Activated naive CD4-positive, alpha-beta T cell treated with anti-CD3 and anti-CD28 coated beads, Interleukin-2, amount 10 ng/mL, durations not matched to agents 7 days and 5 days (primary cell): ENCODE data around the gene PRKD3.

Source experiments
- CTCF ChIA-PET: fragments of 350-600 bp; sonication (Branson Sonifier 250); formaldehyde crosslinking; loops from one replicate; lab custom pipeline; 2021; ENCODE audit warnings: antibody characterized with exemption; lab: Charles Lee
- DNase-seq: peaks from one replicate; pipeline ENCODE4 v3.0.0-alpha.2; 2020
- H3K27ac Mint-ChIP-seq: one replicate; pipeline ENCODE4 v1.8.0; 2021; ENCODE audit warnings: mild to moderate bottlenecking, moderate library complexity, mixed read lengths
- H3K27me3 Mint-ChIP-seq: one replicate; pipeline ENCODE4 v1.8.0; 2021; ENCODE audit warnings: mild to moderate bottlenecking, mixed read lengths
- H3K36me3 Mint-ChIP-seq: one replicate; pipeline ENCODE4 v1.8.0; 2021; ENCODE audit warnings: mixed read lengths
- H3K4me1 Mint-ChIP-seq: one replicate; pipeline ENCODE4 v1.8.0; 2021; ENCODE audit warnings: mixed read lengths
- H3K4me3 Mint-ChIP-seq: one replicate; pipeline ENCODE4 v1.8.0; 2021; ENCODE audit warnings: mild to moderate bottlenecking, moderate library complexity, mixed read lengths
- H3K9me3 Mint-ChIP-seq: one replicate; pipeline ENCODE4 v1.8.0; 2021; ENCODE audit warnings: mixed read lengths

PRKD3 gene

DNA sequence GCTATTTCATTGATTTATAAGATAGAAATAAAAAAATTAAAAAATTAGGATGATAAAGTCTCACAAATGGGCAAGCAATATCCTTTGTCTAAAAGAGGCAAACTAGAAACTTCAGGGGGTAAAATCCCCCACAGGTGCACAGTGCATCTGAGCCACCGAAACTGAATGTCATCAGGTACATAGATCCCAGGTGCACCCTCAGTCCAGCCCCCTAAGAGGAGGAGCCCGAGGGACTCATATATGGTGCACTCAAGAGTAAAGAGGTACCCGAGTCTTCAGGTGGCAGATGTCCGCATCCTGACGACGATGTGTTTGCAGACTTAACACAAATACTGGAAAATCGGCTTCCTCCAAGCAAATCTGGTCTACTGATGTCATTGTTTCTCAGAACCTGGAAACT is 31.1 kb upstream of the PRKD3 start:
- H3K36me3 Mint-ChIP-seq: no peaks in the 10 kb centered on the region
- H3K4me1 Mint-ChIP-seq: no peaks in the 10 kb centered on the region
- CTCF ChIA-PET: no interaction called here
- H3K4me3 Mint-ChIP-seq: no peak overlapping the region
- DNase-seq: no peak
- peaks cover 58% of the 10 kb centered on the region for H3K27me3 Mint-ChIP-seq
- H3K27ac Mint-ChIP-seq: no peak overlapping the region
- H3K9me3 Mint-ChIP-seq: no peaks in the 10 kb centered on the region

DNA sequence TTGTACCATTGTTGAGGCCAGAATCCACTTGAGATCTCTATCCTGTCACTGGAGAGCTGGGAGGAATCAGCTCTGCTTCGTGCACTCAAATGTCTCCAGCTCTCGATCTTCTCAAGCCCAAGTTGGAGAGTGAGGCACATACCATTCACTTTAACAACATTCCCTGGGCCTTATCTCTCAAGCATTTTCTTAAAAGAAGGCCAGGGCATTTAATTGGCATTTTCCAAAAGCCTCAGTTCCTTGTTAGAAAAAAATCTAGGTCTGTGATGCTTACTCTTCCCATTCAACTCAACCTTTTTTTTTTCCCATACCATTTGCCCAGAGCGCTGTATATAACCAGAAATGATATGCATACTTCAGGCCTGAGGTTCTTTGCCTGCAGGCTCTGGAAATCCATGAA is 29.9 kb upstream of the PRKD3 start:
- Mint-ChIP-seq H3K4me3 (no peak overlapping the region), H3K4me1 (no peaks in the 10 kb centered on the region), H3K27ac (no peak overlapping the region), H3K27me3 (peaks cover 55% of the 10 kb centered on the region), H3K36me3 (no peaks in the 10 kb centered on the region), H3K9me3 (no peaks in the 10 kb centered on the region)
- DNase-seq: no peak
- CTCF ChIA-PET: no interaction called here

DNA sequence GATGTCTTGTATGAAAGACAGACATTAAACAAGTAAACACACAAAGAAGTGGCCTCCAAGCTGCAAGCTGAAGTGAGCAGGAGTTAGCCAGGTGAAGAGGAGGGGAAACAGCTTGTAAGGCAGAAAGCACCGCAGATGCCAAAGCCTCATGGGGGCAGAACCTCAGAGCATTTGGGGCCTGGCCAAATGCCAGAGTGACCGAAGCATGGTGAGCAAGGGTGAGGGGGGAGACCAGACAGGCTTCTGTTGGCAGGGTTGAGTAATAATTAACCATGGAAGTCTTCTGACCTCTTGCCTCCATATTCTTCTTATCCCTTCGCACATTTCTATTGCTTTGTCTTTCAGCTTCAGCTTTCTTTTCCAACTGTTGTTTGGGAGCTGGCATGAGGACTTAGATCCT is 25.4 kb upstream of the PRKD3 start:
- peaks cover 67% of the 10 kb centered on the region for H3K27me3 Mint-ChIP-seq
- no peak overlapping the region for H3K27ac Mint-ChIP-seq
- H3K4me1 Mint-ChIP-seq: peaks cover 3% of the 10 kb centered on the region
- CTCF ChIA-PET: interaction anchor here (0.6 kb wide), 1 partner anchor 181 kb away, joined by 3 read pairs; no protein-coding TSS in a partner anchor
- H3K9me3 Mint-ChIP-seq: no peaks in the 10 kb centered on the region
- H3K4me3 Mint-ChIP-seq: no peak overlapping the region
- no peak for DNase-seq
- no peaks in the 10 kb centered on the region for H3K36me3 Mint-ChIP-seq

- DNase-seq: no peak
- CTCF ChIA-PET: interaction anchor here (0.8 kb wide), 1 partner anchor 19 kb away, joined by 4 read pairs; no protein-coding TSS in a partner anchor
- H3K27ac Mint-ChIP-seq: no peak overlapping the region
- H3K4me1 Mint-ChIP-seq: peaks cover 7% of the 10 kb centered on the region
- H3K27me3 Mint-ChIP-seq: peaks cover 69% of the 10 kb centered on the region
- H3K4me3 Mint-ChIP-seq: no peak overlapping the region
- no peaks in the 10 kb centered on the region for H3K36me3 Mint-ChIP-seq
- H3K9me3 Mint-ChIP-seq: no peaks in the 10 kb centered on the region
Measured at GRCh38 chr2:37349231-37349860, 24.7 kb upstream of the PRKD3 start.

DNA sequence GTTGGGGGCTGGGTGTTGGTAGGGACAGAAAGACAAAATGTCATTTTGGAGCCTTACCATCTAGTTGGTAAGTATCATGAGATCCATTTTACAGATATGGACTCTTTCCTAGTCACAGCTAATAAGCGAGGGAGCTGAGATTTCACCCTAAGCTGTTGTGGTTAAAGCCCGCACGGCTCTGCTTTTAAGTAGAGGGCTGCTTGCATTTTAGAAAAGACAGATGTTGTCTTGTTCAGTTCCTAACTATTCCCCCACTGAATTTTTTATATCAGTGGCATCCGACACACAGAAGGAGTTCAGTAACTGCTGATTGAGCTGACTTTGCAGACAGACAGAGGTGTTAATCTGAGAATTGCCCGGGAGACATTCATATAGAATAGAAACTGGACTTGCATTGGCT is 23.5 kb upstream of the PRKD3 start:
- DNase-seq: no peak
- Mint-ChIP-seq H3K36me3 (no peaks in the 10 kb centered on the region), H3K27me3 (peaks cover 71% of the 10 kb centered on the region), H3K27ac (no peak overlapping the region), H3K9me3 (no peaks in the 10 kb centered on the region), H3K4me3 (no peak overlapping the region), H3K4me1 (peaks cover 14% of the 10 kb centered on the region)
- CTCF ChIA-PET: interaction anchor here (0.8 kb wide), 1 partner anchor 18 kb away, joined by 4 read pairs; no protein-coding TSS in a partner anchor

- H3K27ac Mint-ChIP-seq: no peak within 1 kb of the TSS
- peaks cover 14% of the 10 kb centered on the region for H3K4me1 Mint-ChIP-seq
- H3K9me3 Mint-ChIP-seq: no peaks in the 10 kb centered on the region
- peaks cover 89% of the 10 kb centered on the region for H3K27me3 Mint-ChIP-seq
- H3K36me3 Mint-ChIP-seq: no peaks in the 10 kb centered on the region
- peak; percentile 66 for DNase-seq
- CTCF ChIA-PET: no interaction called here
- H3K4me3 Mint-ChIP-seq: peak within 1 kb of the TSS; percentile 72
Measured at GRCh38 chr2:37344453-37345361, 20.1 kb upstream of the PRKD3 start, which contains the start of gene QPCT. QPCT (plus strand) TSS chr2:37344630; CDS start chr2:37344732, 102 bp downstream.

DNA sequence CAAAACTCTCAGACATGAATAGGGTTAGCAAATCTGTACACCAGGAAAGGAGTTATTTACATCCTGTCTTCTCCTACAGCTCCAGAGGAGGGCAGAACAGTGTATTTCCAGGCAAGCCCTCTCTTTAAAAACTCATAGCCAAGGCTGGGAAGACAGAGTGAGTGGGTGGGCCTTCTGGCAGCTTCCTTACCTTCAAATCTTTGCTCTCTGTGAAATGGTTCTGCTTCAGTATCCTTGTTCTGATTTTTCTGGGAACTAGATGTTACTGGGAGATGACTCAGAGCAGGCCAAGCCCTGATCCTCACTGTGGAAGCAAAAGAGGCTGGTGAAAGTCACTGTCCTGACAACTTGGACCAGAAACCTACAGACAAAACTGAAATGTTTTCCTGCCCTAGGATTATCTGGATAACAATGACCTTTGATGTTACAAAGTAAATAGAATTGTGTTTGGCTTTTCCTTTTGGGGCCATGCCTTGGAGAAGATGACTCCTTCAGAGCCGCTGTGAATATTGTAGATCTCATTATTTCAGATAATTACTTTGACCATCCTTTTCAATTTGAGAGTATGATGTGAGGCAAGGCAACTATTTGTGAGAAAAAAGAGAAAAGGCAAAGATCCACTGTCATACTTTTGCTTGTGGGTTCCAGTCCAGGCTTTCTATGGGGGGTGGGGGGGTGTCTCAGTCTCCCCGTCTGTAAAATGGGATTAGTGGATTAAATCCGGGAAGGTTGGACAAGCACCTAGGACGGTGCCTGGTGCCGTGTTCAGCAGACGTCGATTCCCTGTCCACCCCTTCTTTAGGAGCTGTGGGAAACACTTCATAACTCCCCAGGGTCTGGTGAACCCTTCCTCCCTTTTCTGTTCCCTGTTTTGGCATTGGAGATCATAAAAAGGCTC is 19.2 kb upstream of the PRKD3 start:
- CTCF ChIA-PET: interaction anchor here (0.9 to 1.5 kb wide), 5 partner anchors 9 to 533 kb away, joined by 3 to 5 read pairs (median 4); no protein-coding TSS in a partner anchor
- Mint-ChIP-seq H3K27me3 (peaks cover 85% of the 10 kb centered on the region), H3K27ac (no peak overlapping the region), H3K4me1 (peaks cover 14% of the 10 kb centered on the region), H3K9me3 (no peaks in the 10 kb centered on the region), H3K4me3 (peak overlapping the region; percentile 72), H3K36me3 (no peaks in the 10 kb centered on the region)
- no peak for DNase-seq

DNA sequence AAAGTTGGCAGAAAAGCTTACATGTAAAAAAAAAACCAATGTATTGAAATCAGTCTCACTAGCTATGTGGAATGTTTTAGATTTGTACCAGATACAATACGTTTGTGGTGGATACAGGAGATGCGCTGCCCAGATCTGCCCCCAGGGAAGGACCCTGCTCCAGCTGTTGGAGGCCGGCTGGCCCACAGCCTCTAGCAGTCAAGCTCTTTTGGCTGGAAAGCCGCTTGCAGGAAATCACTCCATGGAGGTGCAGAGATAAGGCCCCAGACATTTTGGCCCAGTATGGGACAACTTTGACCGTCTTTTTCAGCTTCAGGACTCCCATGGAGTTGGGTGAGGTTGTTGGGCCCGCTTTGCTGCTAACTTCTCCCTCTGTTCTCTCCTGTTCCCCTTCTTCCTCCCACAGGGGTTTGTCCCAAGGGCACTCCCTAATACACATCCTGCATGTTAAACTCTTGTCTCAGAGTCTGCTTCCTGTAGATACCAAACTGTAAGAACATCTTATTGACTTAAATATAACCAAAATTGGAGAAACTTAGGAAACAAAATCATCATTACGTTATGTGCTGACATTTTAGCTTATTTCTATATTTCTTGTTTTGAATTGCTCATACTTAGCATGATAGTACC is 18.1 kb upstream of the PRKD3 start:
- peaks cover 85% of the 10 kb centered on the region for H3K27me3 Mint-ChIP-seq
- H3K4me3 Mint-ChIP-seq: no peak overlapping the region
- H3K9me3 Mint-ChIP-seq: no peaks in the 10 kb centered on the region
- CTCF ChIA-PET: interaction anchor here (0.9 to 1.5 kb wide), 5 partner anchors 10 to 534 kb away, joined by 3 to 5 read pairs (median 4); no protein-coding TSS in a partner anchor
- no peak for DNase-seq
- H3K4me1 Mint-ChIP-seq: peaks cover 14% of the 10 kb centered on the region
- no peaks in the 10 kb centered on the region for H3K36me3 Mint-ChIP-seq
- H3K27ac Mint-ChIP-seq: no peak overlapping the region

GRCh38 chr2:37340637-37341036 is 16.0 kb upstream of the PRKD3 start:
- peaks cover 76% of the 10 kb centered on the region for H3K27me3 Mint-ChIP-seq
- H3K9me3 Mint-ChIP-seq: no peaks in the 10 kb centered on the region
- DNase-seq: no peak
- H3K36me3 Mint-ChIP-seq: no peaks in the 10 kb centered on the region
- H3K27ac Mint-ChIP-seq: no peak overlapping the region
- H3K4me3 Mint-ChIP-seq: no peak overlapping the region
- CTCF ChIA-PET: no interaction called here
- H3K4me1 Mint-ChIP-seq: peaks cover 14% of the 10 kb centered on the region

- DNase-seq: no peak
- Mint-ChIP-seq H3K4me1 (peaks cover 5% of the 10 kb centered on the region), H3K27ac (no peak overlapping the region), H3K4me3 (no peak overlapping the region), H3K27me3 (peaks cover 59% of the 10 kb centered on the region), H3K9me3 (no peaks in the 10 kb centered on the region), H3K36me3 (no peaks in the 10 kb centered on the region)
- CTCF ChIA-PET: no interaction called here
Measured at GRCh38 chr2:37338933-37339332, 14.3 kb upstream of the PRKD3 start.

- Mint-ChIP-seq H3K27me3 (peaks cover 58% of the 10 kb centered on the region), H3K4me1 (no peaks in the 10 kb centered on the region), H3K36me3 (no peaks in the 10 kb centered on the region), H3K27ac (no peak overlapping the region), H3K4me3 (no peak overlapping the region), H3K9me3 (no peaks in the 10 kb centered on the region)
- no peak for DNase-seq
- CTCF ChIA-PET: no interaction called here
Measured at GRCh38 chr2:37337620-37338280, 13.1 kb upstream of the PRKD3 start.

GRCh38 chr2:37335604-37336003 is 11.0 kb upstream of the PRKD3 start:
- Mint-ChIP-seq H3K36me3 (no peaks in the 10 kb centered on the region), H3K4me3 (no peak overlapping the region), H3K4me1 (no peaks in the 10 kb centered on the region), H3K27me3 (peaks cover 51% of the 10 kb centered on the region), H3K9me3 (no peaks in the 10 kb centered on the region), H3K27ac (no peak overlapping the region)
- DNase-seq: no peak
- CTCF ChIA-PET: no interaction called here

- H3K36me3 Mint-ChIP-seq: no peaks in the 10 kb centered on the region
- no peak overlapping the region for H3K4me3 Mint-ChIP-seq
- no peaks in the 10 kb centered on the region for H3K4me1 Mint-ChIP-seq
- H3K27me3 Mint-ChIP-seq: peaks cover 43% of the 10 kb centered on the region
- H3K9me3 Mint-ChIP-seq: no peaks in the 10 kb centered on the region
- CTCF ChIA-PET: no interaction called here
- no peak overlapping the region for H3K27ac Mint-ChIP-seq
- DNase-seq: no peak
Measured at GRCh38 chr2:37333256-37333655, 8.6 kb upstream of the PRKD3 start.
